SH-SY5Y (cell line): ENCODE measurements around the gene CIPC.

Experiments
- GATA2 ChIP-seq: IDR thresholded peaks from 2 replicates; pipeline ENCODE4 v1.6.1; 2011; ENCODE audit warnings: mild to moderate bottlenecking, low read depth, low read length
- GATA3 ChIP-seq: IDR thresholded peaks from 2 replicates; pipeline ENCODE4 v1.6.1; 2011; ENCODE audit warnings: low read depth, mild to moderate bottlenecking, low read length, moderate library complexity

DNA sequence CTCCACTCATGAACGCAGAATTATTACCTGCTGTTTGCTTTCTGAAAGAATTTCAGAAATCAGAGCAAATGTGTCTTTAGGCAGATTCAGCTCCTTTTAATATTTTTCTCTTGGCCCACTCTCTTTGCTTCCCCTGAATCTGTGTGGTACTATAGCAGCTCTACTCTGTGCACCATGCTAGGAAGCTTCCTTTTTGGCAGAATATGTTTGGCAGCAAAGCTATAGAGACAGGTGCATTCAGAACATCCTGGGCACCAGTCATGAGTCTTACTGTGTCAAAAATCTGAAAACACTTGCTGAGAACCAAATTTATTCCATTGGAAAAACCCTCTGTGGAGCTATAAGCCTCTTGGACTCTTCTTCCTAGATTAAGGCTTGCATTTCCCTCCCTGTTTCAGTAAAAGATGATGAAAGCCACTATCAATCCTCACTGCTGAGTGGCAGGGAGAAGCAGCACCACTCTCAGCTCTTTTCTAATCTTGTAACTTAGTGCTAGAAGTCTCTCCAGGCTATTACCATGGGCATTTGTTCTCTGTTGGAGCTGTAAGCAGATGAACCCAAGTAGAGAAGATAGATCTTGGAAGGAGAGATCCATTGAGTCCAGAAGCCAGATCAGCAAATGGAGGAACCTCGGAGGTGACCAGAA is 18.2 kb downstream of the CIPC start:
- no peak for TF ChIP-seq GATA2
- TF ChIP-seq GATA3, result no peak
